GM21737 (cell line): ENCODE results near the gene NDUFA5.
A peak's percentile ranks its signal among the peaks of the same experiment; 100 is the strongest.
"Not testable (repeated sequence)": the region's sequence is repeated elsewhere in the genome, so short reads cannot be mapped to it uniquely, and the experiment has no call there.

Experiments
- ATAC-seq: cut with Tn5 transposase; IDR thresholded peaks from one replicate; pipeline ENCODE4 v1.9.1; 2021; ENCODE audit warnings: mild to moderate bottlenecking, moderate library complexity; ENCODE audit not compliant: unreplicated experiment

The NDUFA5 gene

GRCh38 chr7:123526533-123526932, 31.1 kb downstream of the NDUFA5 start:
- ATAC-seq: not testable (repeated sequence)

- no peak for ATAC-seq
These were observed 35.6 kb downstream of the NDUFA5 start for GRCh38 chr7:123522066-123522465.

DNA sequence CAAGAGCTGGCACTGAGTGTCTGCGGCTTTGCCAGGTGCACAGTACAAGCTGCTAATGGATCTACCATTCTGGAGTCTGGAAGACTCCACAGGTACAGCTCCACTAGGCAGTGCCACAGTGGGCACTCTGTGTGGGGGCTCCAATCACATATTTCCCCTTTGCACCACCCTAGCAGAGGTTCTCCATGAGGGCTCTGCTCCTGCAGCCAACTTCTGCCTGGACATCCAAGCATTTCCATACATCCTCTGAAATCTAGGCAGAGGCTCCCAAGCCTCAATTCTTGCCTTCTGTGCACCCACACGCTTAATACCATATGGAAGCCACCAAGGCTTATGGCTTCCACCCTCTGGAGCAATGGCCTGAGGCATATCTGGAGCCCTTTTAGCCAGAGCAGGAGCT, 52.4 kb downstream of the NDUFA5 start:
- ATAC-seq: no peak

GRCh38 chr7:123502201-123502600, 55.4 kb downstream of the NDUFA5 start:
- ATAC-seq: no peak

DNA sequence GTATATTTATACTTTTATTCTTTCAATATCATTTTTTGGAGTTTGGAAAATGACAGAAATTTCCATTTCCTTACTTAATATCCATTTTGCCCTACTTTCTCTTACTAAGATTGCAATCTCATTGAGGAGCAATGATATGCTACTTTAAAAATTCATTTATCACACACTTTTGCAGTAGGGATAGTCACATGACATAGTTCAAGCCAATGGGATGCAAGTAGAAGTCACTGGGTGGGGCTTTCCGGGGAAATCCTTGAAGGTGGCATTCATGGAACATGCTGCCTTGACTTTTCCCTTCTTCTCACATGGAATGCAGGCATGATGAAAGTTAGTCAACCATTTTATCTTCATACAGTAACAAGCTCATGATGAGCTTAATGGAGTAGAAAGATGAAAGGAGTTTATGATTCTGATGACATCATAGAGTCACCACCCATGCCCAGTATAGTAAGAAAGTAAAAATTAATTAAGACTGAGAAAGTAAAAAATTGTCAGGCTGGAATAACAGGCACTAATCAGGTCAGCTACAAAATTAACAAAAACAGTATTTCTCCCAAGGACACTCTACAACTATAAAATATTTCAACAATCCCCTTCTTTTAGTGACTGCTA, 56.6 kb downstream of the NDUFA5 start:
- no peak for ATAC-seq

DNA sequence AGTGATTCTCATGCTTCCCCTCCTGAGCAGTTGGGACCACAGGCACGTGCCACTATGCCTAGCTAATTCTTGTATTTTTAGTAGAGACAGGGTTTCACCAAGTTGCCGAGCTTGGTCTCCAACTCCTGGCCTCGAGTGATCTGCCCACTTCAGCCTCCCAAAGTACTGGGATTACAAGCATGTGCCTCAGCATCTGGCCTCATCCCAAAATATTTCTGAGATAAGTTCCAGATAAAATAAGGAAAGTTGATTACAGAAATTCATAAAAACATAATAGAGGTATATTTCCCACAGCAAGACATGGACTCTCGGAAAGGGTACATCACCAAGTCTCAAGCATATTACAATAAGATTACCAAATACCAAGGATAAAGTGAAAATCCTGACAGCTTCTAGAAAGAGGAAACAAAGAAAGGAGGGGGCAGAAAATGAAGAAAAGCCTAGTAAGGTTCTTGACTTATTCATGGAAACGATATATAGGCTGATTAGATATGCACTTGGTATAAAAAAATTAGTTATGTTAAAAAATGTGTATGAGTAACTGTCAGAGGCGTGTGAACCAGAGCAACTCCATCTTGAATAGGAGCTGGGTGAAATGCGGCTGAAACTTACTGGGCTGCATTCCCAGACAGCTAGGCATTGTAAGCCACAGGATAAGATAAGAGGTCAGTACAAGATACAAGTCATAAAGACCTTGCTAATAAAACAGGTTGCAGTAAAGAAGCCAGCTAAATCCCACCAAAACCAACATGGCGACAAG, 58.2 kb downstream of the NDUFA5 start:
- no peak for ATAC-seq

- ATAC-seq: no peak
These were observed 59.0 kb downstream of the NDUFA5 start for GRCh38 chr7:123498601-123499000.

- ATAC-seq: no peak
These were observed 59.6 kb downstream of the NDUFA5 start for GRCh38 chr7:123498031-123498430.

GRCh38 chr7:123494193-123494796, 63.3 kb downstream of the NDUFA5 start:
- ATAC-seq: peak; percentile 67

GRCh38 chr7:123492485-123492884, 65.1 kb downstream of the NDUFA5 start:
- peak; percentile 77 for ATAC-seq
